ENCODE results near the gene SEPSECS. TPM values are rescaled to one million over a fixed set of nuclear protein-coding genes. Genes with fewer than 3 reads are reported as not detected.

The SEPSECS gene
- total RNA-seq, 1 donor = 8.8 TPM

DNA sequence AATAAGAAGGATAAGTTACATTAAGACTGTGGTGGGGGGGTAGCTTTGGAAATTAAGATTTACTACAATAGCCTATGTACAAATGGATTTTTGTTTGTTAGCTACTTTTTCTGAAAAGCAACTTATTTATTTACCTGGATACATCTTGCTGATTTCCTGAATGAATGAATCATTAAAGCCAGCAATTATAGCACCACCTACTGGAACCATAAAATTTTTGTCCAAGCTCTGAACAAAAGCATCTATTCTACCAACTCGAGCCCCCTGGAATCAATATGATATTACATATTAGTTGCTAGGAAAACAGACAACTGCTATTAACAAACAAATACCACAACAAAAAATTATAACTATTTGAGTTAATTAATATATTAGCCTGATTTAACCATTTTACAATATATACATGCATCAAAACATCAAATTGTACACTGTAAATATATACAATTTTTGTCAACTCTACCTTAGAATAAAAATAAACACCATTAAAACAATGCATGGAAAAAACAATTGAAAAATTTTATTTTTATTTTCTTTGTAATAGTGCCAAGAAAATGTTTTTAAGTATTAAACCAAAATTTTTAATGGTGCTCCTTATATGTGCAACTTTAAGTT is 15.3 kb downstream of the SEPSECS start:
- TF ChIP-seq, protein P1, sequence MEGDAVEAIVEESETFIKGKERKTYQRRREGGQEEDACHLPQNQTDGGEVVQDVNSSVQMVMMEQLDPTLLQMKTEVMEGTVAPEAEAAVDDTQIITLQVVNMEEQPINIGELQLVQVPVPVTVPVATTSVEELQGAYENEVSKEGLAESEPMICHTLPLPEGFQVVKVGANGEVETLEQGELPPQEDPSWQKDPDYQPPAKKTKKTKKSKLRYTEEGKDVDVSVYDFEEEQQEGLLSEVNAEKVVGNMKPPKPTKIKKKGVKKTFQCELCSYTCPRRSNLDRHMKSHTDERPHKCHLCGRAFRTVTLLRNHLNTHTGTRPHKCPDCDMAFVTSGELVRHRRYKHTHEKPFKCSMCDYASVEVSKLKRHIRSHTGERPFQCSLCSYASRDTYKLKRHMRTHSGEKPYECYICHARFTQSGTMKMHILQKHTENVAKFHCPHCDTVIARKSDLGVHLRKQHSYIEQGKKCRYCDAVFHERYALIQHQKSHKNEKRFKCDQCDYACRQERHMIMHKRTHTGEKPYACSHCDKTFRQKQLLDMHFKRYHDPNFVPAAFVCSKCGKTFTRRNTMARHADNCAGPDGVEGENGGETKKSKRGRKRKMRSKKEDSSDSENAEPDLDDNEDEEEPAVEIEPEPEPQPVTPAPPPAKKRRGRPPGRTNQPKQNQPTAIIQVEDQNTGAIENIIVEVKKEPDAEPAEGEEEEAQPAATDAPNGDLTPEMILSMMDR (IDR thresholded peaks at IDR 0.05; ENCODE audit: insufficient read depth, low read length) = peak; percentile 72
- DNase-seq (ENCODE audit: low read depth) = peak; percentile 55
- no peak overlapping the region for H3K4me3 ChIP-seq (ENCODE audit: low read depth, low read length)

DNA sequence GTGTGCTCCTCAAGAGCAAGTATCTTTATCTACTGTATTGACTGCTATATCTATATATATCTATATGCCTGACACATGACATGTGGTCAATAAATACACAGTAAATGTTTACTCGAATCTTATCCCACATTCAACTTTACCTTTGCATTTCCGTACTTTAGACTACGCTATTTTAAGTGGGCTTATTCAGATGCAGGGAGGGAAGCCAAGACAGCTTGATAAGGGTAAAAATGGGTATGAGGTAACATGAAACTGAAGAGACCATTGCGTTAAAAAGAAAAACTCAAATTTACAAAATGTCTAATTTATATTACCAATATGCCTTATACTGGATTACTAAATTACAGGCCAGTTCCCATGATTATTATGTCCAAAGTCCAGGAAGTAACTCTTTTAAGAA is 17.8 kb downstream of the SEPSECS start:
- no peak overlapping the region for H3K4me3 ChIP-seq (ENCODE audit: low read depth, low read length)
- DNase-seq (ENCODE audit: low read depth) = no peak
- TF ChIP-seq, protein P1 (IDR thresholded peaks at IDR 0.05; ENCODE audit: insufficient read depth, low read length) = no peak

DNA sequence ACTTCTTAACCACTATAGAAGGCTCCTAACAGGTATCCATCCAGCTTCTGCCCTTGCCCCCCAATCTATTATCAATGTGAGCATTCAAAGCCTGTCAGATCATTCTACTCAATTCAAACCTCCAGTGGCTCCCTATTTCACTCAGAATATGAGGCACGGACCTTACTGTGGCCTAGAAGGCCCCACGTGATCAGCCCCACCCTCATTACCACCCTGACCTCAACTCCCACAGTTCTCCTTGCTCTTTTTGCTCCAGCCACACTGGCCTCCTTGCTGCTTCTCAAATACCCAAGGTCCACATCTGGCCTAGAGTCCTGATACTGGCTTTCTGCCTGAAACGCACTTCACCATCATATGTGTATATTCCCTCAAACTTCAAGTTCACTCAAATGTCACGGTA is 18.7 kb downstream of the SEPSECS start:
- DNase-seq (ENCODE audit: low read depth) = no peak
- H3K4me3 ChIP-seq (ENCODE audit: low read depth, low read length) = no peak overlapping the region

DNA sequence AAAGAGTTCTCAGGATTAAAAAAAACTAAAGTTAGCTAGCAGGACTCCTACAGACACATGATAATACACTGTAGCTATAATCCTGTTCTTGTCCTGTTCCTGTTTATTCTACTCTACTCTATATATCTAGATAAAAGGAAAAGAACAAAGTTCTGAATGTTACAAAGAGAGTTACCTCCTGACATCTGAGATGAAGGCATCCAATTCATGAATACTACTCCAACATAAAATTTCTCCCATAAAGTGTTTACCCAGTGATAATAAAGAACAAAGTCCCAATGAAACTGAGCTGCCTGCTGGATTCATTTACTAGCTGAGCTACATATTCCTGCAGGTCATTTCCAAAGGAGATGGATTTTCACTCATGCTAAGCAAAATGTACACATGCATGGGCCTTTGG is 27.1 kb downstream of the SEPSECS start:
- TF ChIP-seq, protein P1 (IDR thresholded peaks at IDR 0.05; ENCODE audit: insufficient read depth, low read length) = no peak
- H3K4me3 ChIP-seq (ENCODE audit: low read depth, low read length) = no peak overlapping the region
- DNase-seq (ENCODE audit: low read depth) = no peak

More for the DNA sequence above, 18.7 kb downstream of the SEPSECS start:
- TF ChIP-seq, protein P1 (IDR thresholded peaks at IDR 0.05; ENCODE audit: insufficient read depth, low read length) = no peak

DNA sequence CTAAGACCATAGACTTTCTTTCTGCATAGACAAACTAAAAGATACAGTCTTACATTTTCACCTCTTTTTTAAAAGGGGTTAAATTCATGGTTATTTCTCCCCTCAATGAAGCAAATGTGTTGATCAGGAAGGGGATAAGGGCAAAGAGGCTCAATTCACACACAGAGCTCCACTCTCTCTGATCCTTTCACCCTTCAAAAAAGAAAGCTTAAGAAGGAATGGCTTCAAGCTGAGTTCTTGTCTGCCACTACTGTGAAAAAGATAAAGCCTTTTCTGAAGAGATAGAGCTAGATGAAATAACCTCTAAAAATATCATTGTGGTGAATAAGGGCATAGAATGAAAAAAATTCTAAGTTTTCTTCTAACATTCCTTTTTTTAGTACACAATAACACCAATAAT is 28.3 kb downstream of the SEPSECS start:
- no peak overlapping the region for H3K4me3 ChIP-seq (ENCODE audit: low read depth, low read length)
- TF ChIP-seq, protein P1 (IDR thresholded peaks at IDR 0.05; ENCODE audit: insufficient read depth, low read length) = no peak
- DNase-seq (ENCODE audit: low read depth) = no peak

DNA sequence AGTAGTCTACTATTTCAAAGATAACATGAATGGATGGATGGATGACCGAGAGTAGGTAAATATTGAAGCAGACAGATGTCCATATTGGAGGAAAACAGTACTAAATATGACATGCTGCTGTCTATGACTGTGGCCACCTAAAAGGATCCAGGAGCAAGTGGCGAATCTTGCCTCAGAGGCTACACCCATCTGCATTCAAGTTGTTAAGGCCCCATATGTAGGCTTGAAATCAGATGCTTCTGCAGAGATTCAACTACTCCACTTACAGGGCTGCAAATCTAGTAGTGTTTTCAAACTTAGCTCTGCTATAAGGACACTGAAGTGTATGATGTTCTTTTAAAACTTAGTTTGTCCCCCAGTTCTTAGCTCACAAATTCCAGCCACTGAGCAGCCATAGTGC is 28.9 kb downstream of the SEPSECS start:
- H3K4me3 ChIP-seq (ENCODE audit: low read depth, low read length) = no peak overlapping the region
- DNase-seq (ENCODE audit: low read depth) = no peak
- TF ChIP-seq, protein P1 (IDR thresholded peaks at IDR 0.05; ENCODE audit: insufficient read depth, low read length) = no peak

DNA sequence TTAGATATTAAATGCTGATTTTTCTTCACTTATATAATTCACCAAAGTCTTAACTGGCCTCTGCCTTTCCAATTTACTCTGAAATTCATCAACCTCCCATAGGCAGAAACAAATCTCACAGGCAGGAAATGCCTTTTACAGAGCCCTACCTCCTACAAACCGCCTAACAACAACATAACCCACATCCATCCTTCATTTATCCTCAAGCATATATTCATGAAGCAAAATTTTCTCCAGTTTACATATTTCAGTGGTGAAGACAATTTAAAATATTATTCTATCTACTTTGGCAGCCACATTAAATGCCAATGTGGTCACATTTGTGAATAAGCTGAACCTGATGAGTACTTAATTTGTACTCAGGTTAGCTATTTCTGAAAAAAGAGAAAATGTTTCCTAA is 30.3 kb downstream of the SEPSECS start:
- TF ChIP-seq, protein P1 (IDR thresholded peaks at IDR 0.05; ENCODE audit: insufficient read depth, low read length) = no peak
- DNase-seq (ENCODE audit: low read depth) = no peak
- H3K4me3 ChIP-seq (ENCODE audit: low read depth, low read length) = no peak overlapping the region

All from fibroblast of the aortic adventitia (primary cell).